ENCODE measurements around the gene PSMA5. TPM values are rescaled to one million over a fixed set of nuclear protein-coding genes. Genes with fewer than 3 reads are reported as not detected.

PSMA5 gene
- total RNA-seq, 1 donor, result 56.1 TPM

- DNase-seq (ENCODE audit: low read depth), result no peak
- no peak overlapping the region for H3K4me3 ChIP-seq (ENCODE audit: low read depth, low read length)
- TF ChIP-seq, protein P1, sequence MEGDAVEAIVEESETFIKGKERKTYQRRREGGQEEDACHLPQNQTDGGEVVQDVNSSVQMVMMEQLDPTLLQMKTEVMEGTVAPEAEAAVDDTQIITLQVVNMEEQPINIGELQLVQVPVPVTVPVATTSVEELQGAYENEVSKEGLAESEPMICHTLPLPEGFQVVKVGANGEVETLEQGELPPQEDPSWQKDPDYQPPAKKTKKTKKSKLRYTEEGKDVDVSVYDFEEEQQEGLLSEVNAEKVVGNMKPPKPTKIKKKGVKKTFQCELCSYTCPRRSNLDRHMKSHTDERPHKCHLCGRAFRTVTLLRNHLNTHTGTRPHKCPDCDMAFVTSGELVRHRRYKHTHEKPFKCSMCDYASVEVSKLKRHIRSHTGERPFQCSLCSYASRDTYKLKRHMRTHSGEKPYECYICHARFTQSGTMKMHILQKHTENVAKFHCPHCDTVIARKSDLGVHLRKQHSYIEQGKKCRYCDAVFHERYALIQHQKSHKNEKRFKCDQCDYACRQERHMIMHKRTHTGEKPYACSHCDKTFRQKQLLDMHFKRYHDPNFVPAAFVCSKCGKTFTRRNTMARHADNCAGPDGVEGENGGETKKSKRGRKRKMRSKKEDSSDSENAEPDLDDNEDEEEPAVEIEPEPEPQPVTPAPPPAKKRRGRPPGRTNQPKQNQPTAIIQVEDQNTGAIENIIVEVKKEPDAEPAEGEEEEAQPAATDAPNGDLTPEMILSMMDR (IDR thresholded peaks at IDR 0.05; ENCODE audit: insufficient read depth, low read length), result no peak
These were observed 65.2 kb downstream of the PSMA5 start for GRCh38 chr1:109361069-109361468.

DNA sequence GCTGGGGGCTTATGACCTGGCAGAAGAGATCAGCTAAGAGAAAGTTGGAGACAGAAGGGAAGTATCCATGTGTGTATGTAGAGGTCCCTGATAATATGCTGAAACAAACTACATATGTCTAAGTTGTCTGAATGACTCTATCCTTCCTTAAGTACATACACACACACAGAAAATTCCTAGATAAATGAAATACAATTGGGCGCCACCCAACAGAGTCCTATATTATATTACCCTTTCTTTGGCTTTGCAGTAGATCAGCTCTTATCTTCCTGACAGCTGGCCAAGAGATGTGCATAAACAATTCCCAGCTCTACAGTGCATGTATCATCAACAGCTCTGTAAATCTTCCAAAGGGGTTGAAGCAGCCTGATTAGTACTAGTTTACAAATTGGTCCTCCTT, 68.6 kb downstream of the PSMA5 start:
- TF ChIP-seq, protein P1 (IDR thresholded peaks at IDR 0.05; ENCODE audit: insufficient read depth, low read length), result no peak
- peak; percentile 13 for DNase-seq (ENCODE audit: low read depth)

DNA sequence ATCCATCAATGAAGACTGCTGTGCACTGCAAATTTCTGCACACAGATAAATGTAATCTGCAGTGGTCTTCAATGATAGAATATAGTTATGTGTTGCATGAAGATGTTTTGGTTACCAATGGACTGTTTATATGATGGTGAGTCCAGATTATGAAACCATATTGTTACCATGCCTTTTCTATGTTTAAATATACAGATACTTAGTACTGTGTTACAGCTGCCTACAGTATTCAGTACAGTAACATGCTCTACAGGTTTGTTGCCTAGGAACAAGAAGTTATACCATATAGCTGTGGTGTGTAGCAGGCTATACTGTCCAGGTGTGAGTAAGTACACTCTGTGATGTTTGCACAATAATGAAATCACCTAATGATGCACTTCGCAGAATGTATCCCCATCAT, 69.3 kb downstream of the PSMA5 start:
- DNase-seq (ENCODE audit: low read depth), result no peak
- TF ChIP-seq, protein P1 (IDR thresholded peaks at IDR 0.05; ENCODE audit: insufficient read depth, low read length), result no peak
- no peak overlapping the region for H3K4me3 ChIP-seq (ENCODE audit: low read depth, low read length)

More for the DNA sequence above, 68.6 kb downstream of the PSMA5 start:
- H3K4me3 ChIP-seq (ENCODE audit: low read depth, low read length), result no peak overlapping the region

- no peak for DNase-seq (ENCODE audit: low read depth)
- TF ChIP-seq, protein P1 (IDR thresholded peaks at IDR 0.05; ENCODE audit: insufficient read depth, low read length), result no peak
- H3K4me3 ChIP-seq (ENCODE audit: low read depth, low read length), result no peak overlapping the region
These were observed 69.7 kb downstream of the PSMA5 start for GRCh38 chr1:109356505-109356904.

DNA sequence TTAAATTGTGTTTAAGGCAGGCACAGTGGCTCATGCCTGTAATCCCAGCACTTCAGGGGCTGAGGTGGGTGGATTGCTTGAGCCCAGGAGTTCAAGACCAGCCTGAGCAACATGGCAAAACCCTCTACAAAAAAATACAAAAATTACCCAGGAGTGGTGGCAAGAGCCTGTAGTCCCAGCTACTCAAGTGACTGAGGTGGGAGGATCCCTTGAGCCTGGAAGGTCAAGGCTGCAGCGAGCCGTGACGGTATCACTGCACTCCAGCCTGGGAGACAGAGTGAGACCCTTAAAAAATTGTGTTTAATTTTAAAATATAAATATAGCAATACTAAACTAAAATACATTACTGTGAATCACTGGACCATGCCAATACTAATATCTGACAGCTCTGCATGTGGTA, 71.3 kb downstream of the PSMA5 start:
- H3K4me3 ChIP-seq (ENCODE audit: low read depth, low read length), result no peak overlapping the region
- no peak for DNase-seq (ENCODE audit: low read depth)
- TF ChIP-seq, protein P1 (IDR thresholded peaks at IDR 0.05; ENCODE audit: insufficient read depth, low read length), result no peak

- no peak overlapping the region for H3K4me3 ChIP-seq (ENCODE audit: low read depth, low read length)
- TF ChIP-seq, protein P1 (IDR thresholded peaks at IDR 0.05; ENCODE audit: insufficient read depth, low read length), result no peak
- no peak for DNase-seq (ENCODE audit: low read depth)
These were observed 74.8 kb downstream of the PSMA5 start for GRCh38 chr1:109351457-109351856.

DNA sequence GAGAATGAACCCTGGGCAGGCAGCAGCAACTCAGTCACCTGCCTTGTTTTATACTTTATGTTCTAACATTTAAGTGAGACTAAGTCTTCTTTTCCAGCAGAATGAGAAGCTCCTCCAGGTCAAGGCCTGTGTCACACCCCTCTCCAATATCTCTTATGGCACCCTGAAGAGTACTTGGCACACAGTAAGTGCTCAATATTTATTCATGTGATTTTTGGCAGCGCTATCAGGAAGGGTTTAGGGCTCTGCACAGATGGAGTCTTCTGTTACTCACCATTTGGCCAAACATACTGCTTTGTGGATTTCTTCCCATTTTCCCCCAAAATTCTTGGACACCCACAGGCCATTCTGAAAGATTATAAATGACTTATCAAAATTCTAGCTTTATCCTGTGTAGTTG, 75.6 kb downstream of the PSMA5 start:
- TF ChIP-seq, protein P1 (IDR thresholded peaks at IDR 0.05; ENCODE audit: insufficient read depth, low read length), result no peak
- DNase-seq (ENCODE audit: low read depth), result peak; percentile 22
- no peak overlapping the region for H3K4me3 ChIP-seq (ENCODE audit: low read depth, low read length)

All from fibroblast of the aortic adventitia (primary cell).